Activated T-helper 2 cell treated with anti-CD3 and anti-CD28 coated beads, Interferon-gamma antibody, Interleukin-2, Interleukin-4, amounts not matched to agents 10 μg/mL and 5 μg/mL and 100 μg/mL, durations not matched to agents 14 hours and 24 hours and 36 hours (primary cell): ENCODE data around the gene GBE1. TPM values are rescaled to one million over a fixed set of nuclear protein-coding genes. Genes with fewer than 3 reads are reported as not detected.

Experiments used
- DNase-seq: peaks from one replicate; pipeline ENCODE4 v3.0.0; 2021; ENCODE audit warnings: low spot score
- H3K27ac Mint-ChIP-seq: one replicate; pipeline ENCODE4 v1.8.0; 2021; ENCODE audit warnings: mixed read lengths
- H3K27me3 Mint-ChIP-seq: one replicate; pipeline ENCODE4 v1.8.0; 2021; ENCODE audit warnings: low read depth, mixed read lengths
- H3K36me3 Mint-ChIP-seq: one replicate; pipeline ENCODE4 v1.8.0; 2021; ENCODE audit warnings: low read depth, mixed read lengths
- H3K4me1 Mint-ChIP-seq: one replicate; pipeline ENCODE4 v1.8.0; 2021; ENCODE audit warnings: low read depth, mixed read lengths
- H3K4me3 Mint-ChIP-seq: one replicate; pipeline ENCODE4 v1.8.0; 2021; ENCODE audit warnings: low read depth, mild to moderate bottlenecking, moderate library complexity, mixed read lengths
- H3K9me3 Mint-ChIP-seq: one replicate; pipeline ENCODE4 v1.8.0; 2021; ENCODE audit warnings: mixed read lengths
- intact Hi-C: fragments of 100-400 bp; cut with micrococcal nuclease; formaldehyde crosslinking; loops from one replicate; pipeline ENCODE4 v1.15.1; 2023
- total RNA-seq: library from RNA; stranded (reverse); gene quantifications from 2 replicates; pipeline ENCODE4 v1.2.3, GENCODE V29; 2022

The GBE1 gene
- total RNA-seq, 1 donor from 2014 or later = 55.1 TPM

DNA sequence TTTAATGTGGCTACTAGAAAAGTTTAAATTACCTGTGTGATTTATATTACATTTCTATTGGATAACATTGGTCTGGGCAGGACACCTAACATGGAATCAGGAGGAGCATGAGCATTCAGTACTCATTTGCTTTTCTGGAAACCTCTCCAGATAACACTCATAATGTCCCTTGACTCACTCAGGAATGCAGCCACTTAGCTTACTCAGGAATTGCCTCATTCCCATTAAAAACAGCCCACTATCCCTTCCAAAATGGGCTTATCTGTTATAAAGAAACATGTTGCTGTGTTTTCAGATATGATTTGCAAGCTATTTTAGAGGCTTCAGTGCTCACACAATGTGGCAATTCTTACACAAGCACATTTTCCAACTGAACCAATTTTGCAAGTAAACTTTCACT, 17.1 kb downstream of the GBE1 start:
- Mint-ChIP-seq H3K27ac (no peak overlapping the region), H3K9me3 (no peaks in the 10 kb centered on the region)

DNA sequence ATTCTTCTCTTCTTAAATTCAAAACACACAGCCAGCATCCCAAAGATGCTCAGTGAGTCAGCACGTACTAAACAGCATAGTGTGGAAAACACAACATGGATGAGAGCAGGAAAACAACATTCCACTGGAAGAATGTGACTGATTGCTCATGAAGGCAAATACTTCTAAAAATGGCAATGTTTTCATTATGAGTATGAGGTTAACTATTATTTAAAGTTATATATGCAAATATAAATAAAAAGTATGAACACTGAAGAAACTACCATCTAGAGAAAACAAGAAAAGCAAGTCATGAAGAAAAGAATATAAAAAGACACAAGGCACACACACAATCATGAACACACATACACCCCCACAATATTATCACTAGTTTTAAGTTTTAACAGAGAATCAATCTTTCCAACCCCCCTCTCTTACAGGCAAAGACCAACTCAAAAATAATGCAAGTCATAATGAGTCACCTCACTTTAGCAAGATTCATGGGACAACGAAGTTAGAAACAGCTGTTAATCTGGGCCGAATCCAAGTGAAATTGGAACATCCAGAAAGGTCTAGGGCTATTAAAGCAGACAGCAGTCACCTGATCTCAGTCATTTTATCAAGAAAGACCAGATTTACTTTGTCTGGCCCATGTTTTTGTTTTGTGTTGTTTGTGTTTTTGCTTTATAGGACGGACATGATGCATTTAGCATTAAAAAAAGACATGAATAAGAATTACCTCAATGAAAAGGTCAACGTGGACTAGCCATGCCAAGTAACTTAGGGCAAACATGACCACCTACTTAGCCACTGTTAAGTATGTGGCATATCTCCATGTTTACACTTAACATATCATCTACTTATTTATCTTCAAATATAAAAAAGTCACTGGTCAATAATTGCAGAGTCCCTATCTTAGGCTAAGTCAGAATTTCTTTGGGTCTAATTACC, 18.1 kb downstream of the GBE1 start:
- no peak for DNase-seq
- peaks cover 14% of the 10 kb centered on the region for H3K4me1 Mint-ChIP-seq
- no peaks in the 10 kb centered on the region for H3K27me3 Mint-ChIP-seq
- intact Hi-C loops = no loop called here
- no peak overlapping the region for H3K4me3 Mint-ChIP-seq
- peaks cover 25% of the 10 kb centered on the region for H3K36me3 Mint-ChIP-seq
- no peak overlapping the region for H3K27ac Mint-ChIP-seq
- H3K9me3 Mint-ChIP-seq = peaks cover 5% of the 10 kb centered on the region

More for the DNA sequence above, 17.1 kb downstream of the GBE1 start:
- H3K4me1 Mint-ChIP-seq = peaks cover 14% of the 10 kb centered on the region
- no peaks in the 10 kb centered on the region for H3K27me3 Mint-ChIP-seq
- no peak for DNase-seq
- intact Hi-C loops = no loop called here
- no peak overlapping the region for H3K4me3 Mint-ChIP-seq
- H3K36me3 Mint-ChIP-seq = peaks cover 19% of the 10 kb centered on the region

GRCh38 chr3:81742581-81742980, 18.9 kb downstream of the GBE1 start:
- Mint-ChIP-seq H3K4me3 (no peak overlapping the region), H3K36me3 (peaks cover 27% of the 10 kb centered on the region), H3K4me1 (peaks cover 14% of the 10 kb centered on the region), H3K9me3 (peaks cover 5% of the 10 kb centered on the region), H3K27me3 (no peaks in the 10 kb centered on the region), H3K27ac (no peak overlapping the region)
- intact Hi-C loops = no loop called here
- DNase-seq = no peak

DNA sequence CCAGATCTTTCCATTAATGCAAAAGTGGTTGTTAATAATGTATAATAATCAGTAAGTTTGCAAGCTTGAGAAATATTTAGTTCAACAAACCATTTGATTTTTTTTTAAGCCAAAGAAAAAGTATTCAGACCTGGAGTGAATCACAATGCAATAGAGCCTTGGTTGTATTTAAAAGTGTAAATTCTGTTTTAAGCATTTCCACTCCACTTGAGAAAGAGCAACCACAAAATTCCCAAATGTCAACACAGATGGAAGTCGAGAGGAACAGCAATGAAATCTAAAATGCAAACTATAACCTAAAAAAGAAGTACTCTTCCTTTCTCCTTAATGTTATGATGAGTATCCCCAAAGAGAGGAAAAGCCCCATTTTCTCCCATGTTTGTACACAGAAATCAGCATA, 20.2 kb downstream of the GBE1 start:
- Mint-ChIP-seq H3K4me1 (peaks cover 14% of the 10 kb centered on the region), H3K36me3 (peaks cover 25% of the 10 kb centered on the region), H3K9me3 (peaks cover 5% of the 10 kb centered on the region), H3K27me3 (no peaks in the 10 kb centered on the region), H3K4me3 (no peak overlapping the region), H3K27ac (no peak overlapping the region)
- no peak for DNase-seq
- intact Hi-C loops = no loop called here

DNA sequence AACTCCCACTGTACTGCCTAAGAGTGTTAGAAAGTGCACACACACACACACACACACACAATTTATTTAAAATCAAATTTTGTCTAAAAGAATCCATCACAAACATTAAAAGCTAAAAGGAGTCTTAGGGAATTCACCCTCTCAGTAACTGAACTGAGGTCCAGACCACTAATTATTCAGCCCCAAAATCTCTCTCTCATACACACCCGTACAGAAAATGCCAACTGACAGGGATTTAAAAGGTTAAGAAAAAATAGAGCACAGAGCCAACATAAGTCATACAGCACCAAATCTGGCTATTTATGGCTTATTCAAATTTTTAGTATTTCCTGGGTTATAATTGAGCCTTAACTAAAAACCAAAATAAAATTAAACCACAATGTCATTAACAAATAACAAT, 20.7 kb downstream of the GBE1 start:
- peaks cover 5% of the 10 kb centered on the region for H3K9me3 Mint-ChIP-seq
- peaks cover 25% of the 10 kb centered on the region for H3K36me3 Mint-ChIP-seq
- DNase-seq = no peak
- intact Hi-C loops = no loop called here
- H3K27ac Mint-ChIP-seq = no peak overlapping the region
- peaks cover 14% of the 10 kb centered on the region for H3K4me1 Mint-ChIP-seq
- H3K27me3 Mint-ChIP-seq = no peaks in the 10 kb centered on the region
- no peak overlapping the region for H3K4me3 Mint-ChIP-seq

DNA sequence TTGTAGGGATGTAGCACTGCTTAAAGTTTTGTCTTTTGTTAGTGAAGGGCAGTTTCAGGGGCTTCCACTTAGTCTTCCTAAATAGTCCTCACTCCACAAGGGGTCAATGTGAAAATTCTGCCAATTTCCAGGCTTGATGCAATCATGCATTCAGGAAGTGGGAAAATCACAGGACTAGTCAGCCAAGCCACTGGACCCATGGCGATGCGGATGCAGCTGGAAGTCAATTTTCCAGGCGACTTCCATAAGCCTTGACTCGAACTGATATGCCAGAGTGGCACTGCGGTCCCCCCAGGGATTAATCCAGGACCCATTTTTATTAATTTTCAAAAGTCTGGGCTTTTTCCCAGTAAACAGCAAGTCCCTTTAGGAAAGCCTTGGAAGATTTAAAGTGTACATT, 26.1 kb downstream of the GBE1 start:
- Mint-ChIP-seq H3K4me3 (no peak overlapping the region), H3K27ac (no peak overlapping the region), H3K27me3 (no peaks in the 10 kb centered on the region), H3K36me3 (peaks cover 13% of the 10 kb centered on the region), H3K4me1 (peaks cover 12% of the 10 kb centered on the region), H3K9me3 (peaks cover 5% of the 10 kb centered on the region)
- intact Hi-C loops = no loop called here
- DNase-seq = no peak

GRCh38 chr3:81734742-81735141, 26.7 kb downstream of the GBE1 start:
- no peaks in the 10 kb centered on the region for H3K27me3 Mint-ChIP-seq
- no peak overlapping the region for H3K4me3 Mint-ChIP-seq
- H3K36me3 Mint-ChIP-seq = peaks cover 13% of the 10 kb centered on the region
- H3K9me3 Mint-ChIP-seq = peaks cover 5% of the 10 kb centered on the region
- H3K4me1 Mint-ChIP-seq = peaks cover 12% of the 10 kb centered on the region
- intact Hi-C loops = no loop called here
- H3K27ac Mint-ChIP-seq = no peak overlapping the region
- DNase-seq = no peak

DNA sequence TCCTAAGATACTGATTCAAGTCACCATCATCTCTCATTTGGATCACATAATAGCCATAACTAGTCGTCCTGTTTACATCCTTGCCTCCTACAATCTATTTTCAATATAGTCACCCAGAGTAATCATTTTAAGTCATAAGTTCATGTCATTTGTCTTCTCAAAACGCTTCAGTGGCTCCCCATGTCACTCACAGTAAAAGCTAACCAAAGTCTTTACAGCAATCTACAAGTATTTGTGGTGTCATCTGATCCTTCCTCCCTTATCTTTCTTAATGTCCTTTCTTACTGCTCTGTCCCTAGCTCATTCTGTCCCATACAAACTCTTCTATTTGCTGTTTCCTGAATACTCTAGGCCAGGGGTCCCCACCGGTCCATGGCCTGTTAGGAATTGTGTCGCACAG, 28.8 kb downstream of the GBE1 start:
- Mint-ChIP-seq H3K36me3 (peaks cover under 1% of the 10 kb centered on the region), H3K27me3 (no peaks in the 10 kb centered on the region), H3K9me3 (no peaks in the 10 kb centered on the region), H3K4me1 (peaks cover 12% of the 10 kb centered on the region), H3K4me3 (no peak overlapping the region), H3K27ac (no peak overlapping the region)
- intact Hi-C loops = no loop called here
- DNase-seq = no peak

GRCh38 chr3:81728766-81729544, 32.5 kb downstream of the GBE1 start:
- no peak for DNase-seq
- no peak overlapping the region for H3K4me3 Mint-ChIP-seq
- peaks cover 3% of the 10 kb centered on the region for H3K4me1 Mint-ChIP-seq
- H3K36me3 Mint-ChIP-seq = peaks cover 3% of the 10 kb centered on the region
- H3K9me3 Mint-ChIP-seq = no peaks in the 10 kb centered on the region
- no peaks in the 10 kb centered on the region for H3K27me3 Mint-ChIP-seq
- no peak overlapping the region for H3K27ac Mint-ChIP-seq
- intact Hi-C loops = no loop called here

DNA sequence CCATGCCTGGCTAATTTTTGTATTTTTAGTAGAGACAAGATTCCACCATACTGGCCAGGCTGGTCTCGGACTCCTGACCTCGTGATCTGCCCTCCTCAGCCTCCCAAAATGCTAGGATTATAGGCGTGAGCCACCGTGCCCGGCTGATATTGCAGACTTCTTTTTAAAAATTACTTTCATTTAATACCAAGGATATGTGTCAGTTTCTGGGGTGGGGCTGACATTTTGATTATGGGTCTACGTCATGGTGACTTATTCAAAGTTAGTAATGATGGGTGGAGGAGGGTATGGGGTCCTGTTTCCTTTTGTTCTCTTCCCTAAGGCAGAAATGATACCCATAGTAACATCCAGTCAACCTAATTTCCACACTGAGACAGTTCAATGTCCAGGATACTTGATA, 34.7 kb downstream of the GBE1 start:
- Mint-ChIP-seq H3K27me3 (no peaks in the 10 kb centered on the region), H3K4me3 (no peak overlapping the region), H3K4me1 (peaks cover 7% of the 10 kb centered on the region), H3K36me3 (peaks cover 3% of the 10 kb centered on the region), H3K9me3 (no peaks in the 10 kb centered on the region), H3K27ac (no peak overlapping the region)
- no peak for DNase-seq
- intact Hi-C loops = no loop called here

DNA sequence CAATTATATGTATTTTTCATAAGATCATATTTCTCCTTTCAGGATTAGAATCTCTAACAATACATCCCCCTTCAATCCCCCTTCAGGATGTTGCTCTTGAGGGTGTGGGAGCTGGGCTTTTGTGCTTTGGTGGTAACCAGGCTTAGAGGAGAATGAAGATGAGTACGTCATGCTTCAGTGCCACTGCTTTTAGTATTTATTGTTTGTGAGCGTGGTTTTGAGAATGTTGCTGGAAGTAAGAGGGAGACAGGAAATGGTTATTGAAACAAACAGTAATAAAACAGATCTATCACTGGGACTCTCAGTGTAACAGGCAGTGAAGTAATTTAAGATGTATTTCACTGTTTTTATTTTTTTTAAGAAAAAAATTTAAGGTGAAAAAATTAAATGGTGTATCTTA, 35.3 kb downstream of the GBE1 start:
- H3K9me3 Mint-ChIP-seq = no peaks in the 10 kb centered on the region
- H3K27ac Mint-ChIP-seq = no peak overlapping the region
- H3K4me1 Mint-ChIP-seq = peaks cover 7% of the 10 kb centered on the region
- no peaks in the 10 kb centered on the region for H3K27me3 Mint-ChIP-seq
- DNase-seq = no peak
- intact Hi-C loops = no loop called here
- peaks cover 3% of the 10 kb centered on the region for H3K36me3 Mint-ChIP-seq
- H3K4me3 Mint-ChIP-seq = no peak overlapping the region

DNA sequence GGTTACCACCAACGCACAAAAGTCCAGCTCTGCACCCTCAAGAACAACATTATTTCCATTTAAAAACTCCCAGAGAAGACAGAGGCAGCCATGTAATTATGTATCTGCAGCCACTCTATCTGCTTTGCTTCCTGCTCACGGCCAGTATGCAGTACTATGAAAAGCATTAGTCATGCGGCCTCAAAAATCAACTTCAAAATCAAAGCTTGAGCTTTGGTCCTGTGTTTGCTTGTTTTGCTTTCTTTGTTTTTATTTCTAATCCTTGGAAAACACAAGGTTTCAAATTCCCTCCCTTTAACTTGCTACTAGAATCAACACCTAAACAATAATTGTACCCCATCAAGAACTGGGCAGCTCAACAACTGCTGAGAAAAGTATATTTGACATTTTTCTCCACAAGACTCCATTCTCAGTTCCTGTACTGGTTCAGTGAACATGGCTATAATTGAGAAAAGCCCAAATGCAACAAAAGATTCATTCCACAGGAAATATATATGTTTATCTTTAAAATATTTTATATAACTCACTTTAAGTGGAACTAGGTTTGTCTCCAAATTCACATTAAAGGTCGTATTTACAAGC, 37.6 kb downstream of the GBE1 start:
- no peak for DNase-seq
- H3K36me3 Mint-ChIP-seq = peaks cover 3% of the 10 kb centered on the region
- H3K4me1 Mint-ChIP-seq = peaks cover 7% of the 10 kb centered on the region
- H3K27ac Mint-ChIP-seq = no peak overlapping the region
- intact Hi-C loops = no loop called here
- no peaks in the 10 kb centered on the region for H3K27me3 Mint-ChIP-seq
- no peaks in the 10 kb centered on the region for H3K9me3 Mint-ChIP-seq
- H3K4me3 Mint-ChIP-seq = no peak overlapping the region

DNA sequence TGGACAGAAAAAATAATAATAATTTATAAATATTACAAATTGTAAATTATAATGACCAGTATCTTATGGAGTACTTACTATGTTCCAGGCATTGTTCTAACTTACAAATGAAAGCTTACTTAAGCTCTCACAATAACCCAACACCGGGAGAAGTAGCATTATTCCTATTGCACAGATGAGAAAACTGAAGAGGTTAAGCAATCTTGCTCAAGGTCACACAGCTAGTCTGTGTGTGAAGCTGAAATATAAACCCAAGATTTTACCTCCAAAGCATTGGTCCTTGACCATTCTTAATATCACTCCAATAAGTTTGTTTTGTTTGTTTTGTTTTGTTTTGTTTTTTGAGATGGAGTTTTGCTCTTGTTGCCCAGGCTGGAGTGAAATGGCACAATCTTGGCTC, 43.1 kb downstream of the GBE1 start:
- peaks cover under 1% of the 10 kb centered on the region for H3K36me3 Mint-ChIP-seq
- no peaks in the 10 kb centered on the region for H3K27me3 Mint-ChIP-seq
- no peak for DNase-seq
- no peaks in the 10 kb centered on the region for H3K9me3 Mint-ChIP-seq
- H3K4me1 Mint-ChIP-seq = peaks cover 3% of the 10 kb centered on the region
- no peak overlapping the region for H3K4me3 Mint-ChIP-seq
- intact Hi-C loops = no loop called here
- no peak overlapping the region for H3K27ac Mint-ChIP-seq
